HEK293 (cell line): ENCODE data around the gene HNRNPL.

Source experiments
- BCL11B ChIP-seq: fragments of 450-650 bp; formaldehyde crosslinking; IDR thresholded peaks from 2 replicates; pipeline ENCODE4 v1.5.1; 2016; ENCODE audit warnings: low read depth, missing biosample characterization, missing genetic modification characterization
- BCL6B ChIP-seq: fragments of 450-650 bp; formaldehyde crosslinking; IDR thresholded peaks from 2 replicates; pipeline ENCODE4 v1.5.1; 2017; ENCODE audit warnings: missing biosample characterization, missing genetic modification characterization
- GLI2 ChIP-seq: fragments of 450-650 bp; formaldehyde crosslinking; IDR thresholded peaks from 2 replicates; pipeline ENCODE4; 2017; ENCODE audit warnings: missing biosample characterization, missing genetic modification characterization, low read depth, borderline replicate concordance
- GLI4 ChIP-seq: fragments of 450-650 bp; formaldehyde crosslinking; IDR thresholded peaks from 2 replicates; pipeline ENCODE4 v1.5.1; 2016; ENCODE audit warnings: missing biosample characterization, missing genetic modification characterization
- GLIS1 ChIP-seq: fragments of 450-650 bp; formaldehyde crosslinking; IDR thresholded peaks from 2 replicates; pipeline ENCODE4 v1.5.1; 2016; ENCODE audit warnings: missing biosample characterization, missing genetic modification characterization
- PATZ1 ChIP-seq: fragments of 450-650 bp; formaldehyde crosslinking; IDR thresholded peaks from 2 replicates; pipeline ENCODE4 v1.5.1; 2016; ENCODE audit warnings: missing biosample characterization, missing genetic modification characterization
- TRIM28 ChIP-seq: IDR thresholded peaks from 2 replicates; pipeline ENCODE4 v1.6.1; 2011; ENCODE audit warnings: low read length, control low read depth, borderline replicate concordance
- YY1 ChIP-seq: fragments of 450-650 bp; formaldehyde crosslinking; IDR thresholded peaks from 2 replicates; pipeline ENCODE4 v1.5.1; 2018; ENCODE audit warnings: missing biosample characterization, missing genetic modification characterization
- YY2 ChIP-seq: fragments of 450-650 bp; formaldehyde crosslinking; IDR thresholded peaks from 2 replicates; pipeline ENCODE4 v1.5.1; 2016; ENCODE audit warnings: missing biosample characterization, missing genetic modification characterization
- ZBTB20 ChIP-seq: fragments of 450-650 bp; formaldehyde crosslinking; IDR thresholded peaks from 2 replicates; pipeline ENCODE4 v1.5.1; 2016; ENCODE audit warnings: missing biosample characterization, missing genetic modification characterization
- ZBTB26 ChIP-seq: fragments of 450-650 bp; formaldehyde crosslinking; optimal IDR thresholded peaks from 2 replicates; pipeline ENCODE3; 2016; ENCODE audit warnings: missing biosample characterization, mild to moderate bottlenecking, missing genetic modification characterization
- ZEB2 ChIP-seq: fragments of 450-650 bp; formaldehyde crosslinking; IDR thresholded peaks from 2 replicates; pipeline ENCODE4 v1.5.1; 2016; ENCODE audit warnings: missing biosample characterization, missing genetic modification characterization
- ZNF112 ChIP-seq: fragments of 450-650 bp; formaldehyde crosslinking; IDR thresholded peaks from 2 replicates; pipeline ENCODE4 v1.5.0; 2017; ENCODE audit warnings: missing biosample characterization, missing genetic modification characterization
- ZNF132 ChIP-seq: fragments of 450-650 bp; formaldehyde crosslinking; IDR thresholded peaks from 2 replicates; pipeline ENCODE4 v1.5.1; 2017; ENCODE audit warnings: missing biosample characterization, missing genetic modification characterization, borderline replicate concordance
- ZNF146 ChIP-seq: fragments of 450-650 bp; formaldehyde crosslinking; IDR thresholded peaks from 2 replicates; pipeline ENCODE4 v1.5.1; 2016; ENCODE audit warnings: missing biosample characterization, missing genetic modification characterization
- ZNF175 ChIP-seq: fragments of 450-650 bp; formaldehyde crosslinking; IDR thresholded peaks from 2 replicates; pipeline ENCODE4 v1.5.1; 2016; ENCODE audit warnings: missing biosample characterization, missing genetic modification characterization
- ZNF214 ChIP-seq: fragments of 450-650 bp; formaldehyde crosslinking; IDR thresholded peaks from 2 replicates; pipeline ENCODE4 v1.5.1; 2017; ENCODE audit warnings: missing biosample characterization, mild to moderate bottlenecking, missing genetic modification characterization, borderline replicate concordance
- ZNF24 ChIP-seq: fragments of 450-650 bp; formaldehyde crosslinking; IDR thresholded peaks from 2 replicates; pipeline ENCODE4 v1.5.1; 2016; ENCODE audit warnings: missing biosample characterization, missing genetic modification characterization
- ZNF292 ChIP-seq: fragments of 450-650 bp; formaldehyde crosslinking; IDR thresholded peaks from 2 replicates; pipeline ENCODE4 v1.5.1; 2016; ENCODE audit warnings: low read depth, missing biosample characterization, missing genetic modification characterization, borderline replicate concordance
- ZNF366 ChIP-seq: fragments of 450-650 bp; formaldehyde crosslinking; conservative IDR thresholded peaks from 2 replicates; pipeline ENCODE4 v1.5.1; 2016; ENCODE audit warnings: missing biosample characterization, missing genetic modification characterization
- ZNF37A ChIP-seq: fragments of 450-650 bp; IDR thresholded peaks from 2 replicates; pipeline ENCODE4 v1.5.1; 2018; ENCODE audit warnings: missing biosample characterization, missing genetic modification characterization
- ZNF423 ChIP-seq: fragments of 450-650 bp; formaldehyde crosslinking; IDR thresholded peaks from 2 replicates; pipeline ENCODE4 v1.5.1; 2016; ENCODE audit warnings: missing biosample characterization, missing genetic modification characterization
- ZNF514 ChIP-seq: fragments of 450-650 bp; formaldehyde crosslinking; IDR thresholded peaks from 2 replicates; pipeline ENCODE4 v1.5.1; 2016; ENCODE audit warnings: missing biosample characterization, missing genetic modification characterization
- ZNF621 ChIP-seq: fragments of 450-650 bp; formaldehyde crosslinking; IDR thresholded peaks from 2 replicates; pipeline ENCODE4 v1.5.1; 2017; ENCODE audit warnings: missing biosample characterization, missing genetic modification characterization
- ZNF658 ChIP-seq: fragments of 450-650 bp; formaldehyde crosslinking; IDR thresholded peaks from 2 replicates; pipeline ENCODE4; 2016; ENCODE audit warnings: missing biosample characterization, missing genetic modification characterization
- ZNF791 ChIP-seq: fragments of 450-650 bp; formaldehyde crosslinking; IDR thresholded peaks from 2 replicates; pipeline ENCODE4 v1.5.1; 2016; ENCODE audit warnings: missing biosample characterization, missing genetic modification characterization
- ZNF830 ChIP-seq: fragments of 450-650 bp; IDR thresholded peaks from 2 replicates; pipeline ENCODE4 v1.5.0; 2018; ENCODE audit warnings: missing biosample characterization, missing genetic modification characterization, low read depth, mild to moderate bottlenecking, moderate library complexity
- TF ChIP-seq, protein P1 (sequence below): fragments of 450-650 bp; formaldehyde crosslinking; IDR thresholded peaks from 2 replicates; pipeline ENCODE4 v1.5.1; 2017; ENCODE audit warnings: missing biosample characterization, missing genetic modification characterization
- TF ChIP-seq, protein P2 (sequence below): fragments of 450-650 bp; formaldehyde crosslinking; IDR thresholded peaks from 2 replicates; pipeline ENCODE4 v1.5.1; 2016; ENCODE audit warnings: missing biosample characterization, missing genetic modification characterization
- TF ChIP-seq, protein P3 (sequence below): fragments of 450-650 bp; formaldehyde crosslinking; IDR thresholded peaks from 2 replicates; pipeline ENCODE4 v1.5.1; 2016; ENCODE audit warnings: missing biosample characterization, missing genetic modification characterization

HNRNPL gene

DNA sequence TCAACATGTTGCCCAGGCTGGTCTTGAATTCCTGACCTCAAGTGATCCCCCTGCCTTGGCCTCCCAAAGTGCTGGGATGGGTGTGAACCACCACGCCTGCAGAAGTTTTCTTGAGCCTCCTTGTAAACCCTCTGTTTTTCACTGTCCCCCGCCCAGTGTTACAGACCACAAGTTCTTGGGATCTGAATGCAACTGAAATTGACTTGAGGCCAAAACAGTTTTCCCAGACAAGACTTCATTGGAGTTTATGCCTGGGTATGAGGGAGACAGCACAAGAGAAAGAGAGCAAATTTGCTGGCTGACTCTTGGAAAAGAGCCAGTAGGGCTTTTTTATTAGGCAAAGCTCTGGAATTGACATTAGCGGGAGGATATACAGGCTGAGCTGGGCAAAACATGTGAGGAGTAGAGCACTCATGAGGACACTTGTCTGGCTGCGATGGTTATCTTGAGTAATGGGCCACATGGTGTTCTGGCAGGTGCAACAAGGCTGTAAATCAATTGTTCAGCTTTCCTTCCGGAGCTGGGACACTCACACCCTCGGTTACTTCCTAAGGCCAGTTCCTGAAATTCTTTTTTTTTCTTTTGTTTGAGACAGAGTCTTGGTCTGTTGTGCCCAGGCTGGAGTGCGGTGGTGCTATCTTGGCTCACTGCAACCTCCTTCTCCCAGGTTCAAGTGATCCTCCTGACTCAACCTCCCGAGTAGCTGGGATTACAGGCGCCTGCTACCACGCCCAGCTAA, 12.7 kb upstream of the HNRNPL start (continued):
- no peak for TF ChIP-seq ZNF658
- TF ChIP-seq ZNF514, result no peak
- no peak for TF ChIP-seq GLI4 (tag by site-specific recombination)
- TF ChIP-seq, protein P1, sequence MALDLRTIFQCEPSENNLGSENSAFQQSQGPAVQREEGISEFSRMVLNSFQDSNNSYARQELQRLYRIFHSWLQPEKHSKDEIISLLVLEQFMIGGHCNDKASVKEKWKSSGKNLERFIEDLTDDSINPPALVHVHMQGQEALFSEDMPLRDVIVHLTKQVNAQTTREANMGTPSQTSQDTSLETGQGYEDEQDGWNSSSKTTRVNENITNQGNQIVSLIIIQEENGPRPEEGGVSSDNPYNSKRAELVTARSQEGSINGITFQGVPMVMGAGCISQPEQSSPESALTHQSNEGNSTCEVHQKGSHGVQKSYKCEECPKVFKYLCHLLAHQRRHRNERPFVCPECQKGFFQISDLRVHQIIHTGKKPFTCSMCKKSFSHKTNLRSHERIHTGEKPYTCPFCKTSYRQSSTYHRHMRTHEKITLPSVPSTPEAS, result peak; percentile 35; the same call in 1 of the 2 replicates
- TF ChIP-seq, protein P2, sequence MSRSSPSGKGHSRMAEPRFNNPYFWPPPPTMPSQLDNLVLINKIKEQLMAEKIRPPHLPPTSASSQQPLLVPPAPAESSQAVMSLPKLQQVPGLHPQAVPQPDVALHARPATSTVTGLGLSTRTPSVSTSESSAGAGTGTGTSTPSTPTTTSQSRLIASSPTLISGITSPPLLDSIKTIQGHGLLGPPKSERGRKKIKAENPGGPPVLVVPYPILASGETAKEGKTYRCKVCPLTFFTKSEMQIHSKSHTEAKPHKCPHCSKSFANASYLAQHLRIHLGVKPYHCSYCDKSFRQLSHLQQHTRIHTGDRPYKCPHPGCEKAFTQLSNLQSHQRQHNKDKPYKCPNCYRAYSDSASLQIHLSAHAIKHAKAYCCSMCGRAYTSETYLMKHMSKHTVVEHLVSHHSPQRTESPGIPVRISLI, result peak; percentile 65
- TF ChIP-seq ZNF132 (tag by site-specific recombination), result no peak
- no peak for TF ChIP-seq YY2 (tag by site-specific recombination)
- no peak for TF ChIP-seq ZNF37A (tag by site-specific recombination)
- no peak for TF ChIP-seq ZNF112 (tag by site-specific recombination)
- no peak for TF ChIP-seq ZNF621 (tag by site-specific recombination)
- TF ChIP-seq ZBTB26 (tag by site-specific recombination), result no peak
- TF ChIP-seq ZNF292 (tag by site-specific recombination), result no peak
- no peak; the same call in none of the 2 replicates for TF ChIP-seq PATZ1 (tag by site-specific recombination)
- peak; percentile 88; the same call in 1 of the 2 replicates for TF ChIP-seq ZNF24
- TF ChIP-seq GLIS1, result peak; percentile 92
- TF ChIP-seq ZNF791 (tag by site-specific recombination), result peak; percentile 55
- no peak for TF ChIP-seq ZNF830
- peak; percentile 96 for TF ChIP-seq ZEB2 (tag by site-specific recombination)
- no peak; the same call in 1 of the 2 replicates for TF ChIP-seq GLI2 (tag by site-specific recombination)
- no peak for TF ChIP-seq ZNF175
- TF ChIP-seq, protein P3, sequence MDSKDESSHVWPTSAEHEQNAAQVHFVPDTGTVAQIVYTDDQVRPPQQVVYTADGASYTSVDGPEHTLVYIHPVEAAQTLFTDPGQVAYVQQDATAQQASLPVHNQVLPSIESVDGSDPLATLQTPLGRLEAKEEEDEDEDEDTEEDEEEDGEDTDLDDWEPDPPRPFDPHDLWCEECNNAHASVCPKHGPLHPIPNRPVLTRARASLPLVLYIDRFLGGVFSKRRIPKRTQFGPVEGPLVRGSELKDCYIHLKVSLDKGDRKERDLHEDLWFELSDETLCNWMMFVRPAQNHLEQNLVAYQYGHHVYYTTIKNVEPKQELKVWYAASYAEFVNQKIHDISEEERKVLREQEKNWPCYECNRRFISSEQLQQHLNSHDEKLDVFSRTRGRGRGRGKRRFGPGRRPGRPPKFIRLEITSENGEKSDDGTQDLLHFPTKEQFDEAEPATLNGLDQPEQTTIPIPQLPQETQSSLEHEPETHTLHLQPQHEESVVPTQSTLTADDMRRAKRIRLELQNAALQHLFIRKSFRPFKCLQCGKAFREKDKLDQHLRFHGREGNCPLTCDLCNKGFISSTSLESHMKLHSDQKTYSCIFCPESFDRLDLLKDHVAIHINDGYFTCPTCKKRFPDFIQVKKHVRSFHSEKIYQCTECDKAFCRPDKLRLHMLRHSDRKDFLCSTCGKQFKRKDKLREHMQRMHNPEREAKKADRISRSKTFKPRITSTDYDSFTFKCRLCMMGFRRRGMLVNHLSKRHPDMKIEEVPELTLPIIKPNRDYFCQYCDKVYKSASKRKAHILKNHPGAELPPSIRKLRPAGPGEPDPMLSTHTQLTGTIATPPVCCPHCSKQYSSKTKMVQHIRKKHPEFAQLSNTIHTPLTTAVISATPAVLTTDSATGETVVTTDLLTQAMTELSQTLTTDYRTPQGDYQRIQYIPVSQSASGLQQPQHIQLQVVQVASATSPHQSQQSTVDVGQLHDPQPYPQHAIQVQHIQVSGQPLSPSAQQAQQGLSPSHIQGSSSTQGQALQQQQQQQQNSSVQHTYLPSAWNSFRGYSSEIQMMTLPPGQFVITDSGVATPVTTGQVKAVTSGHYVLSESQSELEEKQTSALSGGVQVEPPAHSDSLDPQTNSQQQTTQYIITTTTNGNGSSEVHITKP (tag by site-specific recombination), result peak; percentile 86
- no peak for TF ChIP-seq BCL11B (tag by site-specific recombination)
- TF ChIP-seq ZNF214 (tag by site-specific recombination), result no peak
- peak; percentile 69; the same call in 1 of the 2 replicates for TF ChIP-seq ZNF366 (tag by site-specific recombination)
- peak; percentile 58; the same call in 1 of the 2 replicates for TF ChIP-seq ZNF423 (tag by site-specific recombination)
- TF ChIP-seq ZBTB20 (tag by site-specific recombination), result peak; percentile 52
- TF ChIP-seq ZNF146 (tag by site-specific recombination), result no peak
- TF ChIP-seq YY1 (tag by site-specific recombination), result 0 out of 2 replicates have a peak, but pooled peaks have one; percentile 61
- TF ChIP-seq BCL6B (tag by site-specific recombination), result peak; percentile 47; the same call in 1 of the 2 replicates
- peak; percentile 77 for TF ChIP-seq TRIM28
